Tibial nerve (tissue), 4 donors: ENCODE data around the gene ZBTB40.

ENCODE experiments used
- EP300 ChIP-seq, 2 donors: sonication (generic); formaldehyde crosslinking; IDR thresholded peaks; one replicate each; pipeline ENCODE4 v1.6.1; 2017; ENCODE audit warnings: antibody characterized with exemption in 2 of 2, mild to moderate bottlenecking in 1 of 2
- POLR2A ChIP-seq, 2 donors: fragments of 450-650 bp; IDR thresholded peaks; one replicate each; pipeline ENCODE4 v1.6.1; 2017; ENCODE audit warnings: antibody characterized with exemption in 2 of 2, mild to moderate bottlenecking in 2 of 2, moderate library complexity in 2 of 2
- TF ChIP-seq, protein P1 (sequence below), 5 experiments: fragments of 200-600 bp in 3 of 5; fragments of 450-650 bp in 2 of 5; sonication (generic) in 3 of 5; IDR thresholded peaks; one replicate each; pipeline ENCODE4 v1.5.1; 2016 to 2019; ENCODE audit warnings: antibody characterized with exemption in 5 of 5, mild to moderate bottlenecking in 3 of 5, moderate library complexity in 2 of 5

DNA sequence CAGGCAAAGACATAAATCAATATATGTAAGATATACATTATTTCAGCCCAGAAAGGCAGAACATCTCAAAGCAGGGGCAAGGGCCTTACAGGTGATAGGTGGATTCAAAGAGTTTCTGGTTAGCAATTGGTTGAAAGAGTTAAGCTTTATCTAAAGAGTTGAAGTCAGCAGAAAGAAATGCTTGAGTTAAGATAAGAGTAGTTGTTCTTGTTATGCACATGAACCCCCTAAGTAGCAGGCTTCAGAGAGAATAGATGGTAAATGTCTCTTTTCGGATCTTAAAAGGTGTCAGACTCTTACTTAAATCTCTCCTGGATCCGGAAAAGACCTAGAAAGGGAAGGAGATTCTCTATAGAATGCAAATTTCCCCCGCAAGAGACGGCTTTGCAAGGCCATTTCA is 8.3 kb upstream of the ZBTB40 start:
- no peak for TF ChIP-seq POLR2A (IDR thresholded peaks at IDR 0.05)
- TF ChIP-seq, protein P1, sequence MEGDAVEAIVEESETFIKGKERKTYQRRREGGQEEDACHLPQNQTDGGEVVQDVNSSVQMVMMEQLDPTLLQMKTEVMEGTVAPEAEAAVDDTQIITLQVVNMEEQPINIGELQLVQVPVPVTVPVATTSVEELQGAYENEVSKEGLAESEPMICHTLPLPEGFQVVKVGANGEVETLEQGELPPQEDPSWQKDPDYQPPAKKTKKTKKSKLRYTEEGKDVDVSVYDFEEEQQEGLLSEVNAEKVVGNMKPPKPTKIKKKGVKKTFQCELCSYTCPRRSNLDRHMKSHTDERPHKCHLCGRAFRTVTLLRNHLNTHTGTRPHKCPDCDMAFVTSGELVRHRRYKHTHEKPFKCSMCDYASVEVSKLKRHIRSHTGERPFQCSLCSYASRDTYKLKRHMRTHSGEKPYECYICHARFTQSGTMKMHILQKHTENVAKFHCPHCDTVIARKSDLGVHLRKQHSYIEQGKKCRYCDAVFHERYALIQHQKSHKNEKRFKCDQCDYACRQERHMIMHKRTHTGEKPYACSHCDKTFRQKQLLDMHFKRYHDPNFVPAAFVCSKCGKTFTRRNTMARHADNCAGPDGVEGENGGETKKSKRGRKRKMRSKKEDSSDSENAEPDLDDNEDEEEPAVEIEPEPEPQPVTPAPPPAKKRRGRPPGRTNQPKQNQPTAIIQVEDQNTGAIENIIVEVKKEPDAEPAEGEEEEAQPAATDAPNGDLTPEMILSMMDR (IDR thresholded peaks at IDR 0.05) = no peak
- no peak for TF ChIP-seq EP300 (IDR thresholded peaks at IDR 0.05)
